Measurements from ENCODE around the gene COQ7. TPM values are rescaled to one million over a fixed set of nuclear protein-coding genes. Genes with fewer than 3 reads are reported as not detected.

COQ7 gene
- total RNA-seq, 1 experiment from 2014 or later, result 39.6 TPM

- DNase-seq (ENCODE audit: low read depth, low spot score), result no peak
- ChIA-PET POLR2A (no interaction called here), CTCF (interaction anchor here (2.0 kb wide), 1 partner anchor 22 kb away, joined by 4 read pairs; no protein-coding TSS in a partner anchor)
- no TSS peak for BruUV-seq (replicated peaks)
- no peak for ATAC-seq
- Histone ChIP-seq H3K36me3 (ENCODE audit: control insufficient read depth, insufficient read depth, low read length) (no peaks in the 10 kb centered on the region; the same call in none of the 2 replicates), H3K27me3 (ENCODE audit: control insufficient read depth, insufficient read depth, low read length) (no peaks in the 10 kb centered on the region), H3K9me3 (ENCODE audit: control insufficient read depth, insufficient read depth, low read depth, low read length) (no peaks in the 10 kb centered on the region), H3K4me3 (ENCODE audit: low read depth in 2 of 2, low read length in 2 of 2) (peak overlapping the region; percentile 4 to 15; a peak in 3 of 4 replicates), H3K4me1 (ENCODE audit: control insufficient read depth, insufficient read depth, low read length) (peaks cover 50% of the 10 kb centered on the region), H3K27ac (ENCODE audit: low read length) (peak overlapping the region; percentile 86; the same call in 1 of the 2 replicates)
- in situ Hi-C loops (cut with HindIII; ENCODE audit: low pct_unique_long_range_greater_than_20kb, low sequenced_read_pairs), result no loop called here
- TF ChIP-seq SIN3A (IDR thresholded peaks at IDR 0.05; ENCODE audit: borderline replicate concordance, insufficient read depth, low read depth, low read length) (no peak), POLR2AphosphoS5 (IDR thresholded peaks at IDR 0.05; ENCODE audit: low read depth, low read length) (no peak; the same call in 1 of the 2 replicates), CTCF (IDR thresholded peaks at IDR 0.05) (no peak), TCF7L2 (IDR thresholded peaks at IDR 0.05; ENCODE audit: low read depth, low read length) (no peak)
- TF ChIP-seq, protein P1, sequence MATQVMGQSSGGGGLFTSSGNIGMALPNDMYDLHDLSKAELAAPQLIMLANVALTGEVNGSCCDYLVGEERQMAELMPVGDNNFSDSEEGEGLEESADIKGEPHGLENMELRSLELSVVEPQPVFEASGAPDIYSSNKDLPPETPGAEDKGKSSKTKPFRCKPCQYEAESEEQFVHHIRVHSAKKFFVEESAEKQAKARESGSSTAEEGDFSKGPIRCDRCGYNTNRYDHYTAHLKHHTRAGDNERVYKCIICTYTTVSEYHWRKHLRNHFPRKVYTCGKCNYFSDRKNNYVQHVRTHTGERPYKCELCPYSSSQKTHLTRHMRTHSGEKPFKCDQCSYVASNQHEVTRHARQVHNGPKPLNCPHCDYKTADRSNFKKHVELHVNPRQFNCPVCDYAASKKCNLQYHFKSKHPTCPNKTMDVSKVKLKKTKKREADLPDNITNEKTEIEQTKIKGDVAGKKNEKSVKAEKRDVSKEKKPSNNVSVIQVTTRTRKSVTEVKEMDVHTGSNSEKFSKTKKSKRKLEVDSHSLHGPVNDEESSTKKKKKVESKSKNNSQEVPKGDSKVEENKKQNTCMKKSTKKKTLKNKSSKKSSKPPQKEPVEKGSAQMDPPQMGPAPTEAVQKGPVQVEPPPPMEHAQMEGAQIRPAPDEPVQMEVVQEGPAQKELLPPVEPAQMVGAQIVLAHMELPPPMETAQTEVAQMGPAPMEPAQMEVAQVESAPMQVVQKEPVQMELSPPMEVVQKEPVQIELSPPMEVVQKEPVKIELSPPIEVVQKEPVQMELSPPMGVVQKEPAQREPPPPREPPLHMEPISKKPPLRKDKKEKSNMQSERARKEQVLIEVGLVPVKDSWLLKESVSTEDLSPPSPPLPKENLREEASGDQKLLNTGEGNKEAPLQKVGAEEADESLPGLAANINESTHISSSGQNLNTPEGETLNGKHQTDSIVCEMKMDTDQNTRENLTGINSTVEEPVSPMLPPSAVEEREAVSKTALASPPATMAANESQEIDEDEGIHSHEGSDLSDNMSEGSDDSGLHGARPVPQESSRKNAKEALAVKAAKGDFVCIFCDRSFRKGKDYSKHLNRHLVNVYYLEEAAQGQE (IDR thresholded peaks at IDR 0.05; ENCODE audit: insufficient read depth in 1 of 2, low read depth in 2 of 2, low read length in 1 of 2), result no peak
- intact Hi-C loops (cut with micrococcal nuclease; ENCODE audit: unreplicated experiment), result no loop called here
Measured at GRCh38 chr16:19116711-19117449, 49.5 kb downstream of the COQ7 start.

- BruUV-seq (replicated peaks), result TSS peak; percentile 41
- no peak for DNase-seq (ENCODE audit: low read depth, low spot score)
- ChIA-PET CTCF (interaction anchor here (0.6 to 0.9 kb wide), 3 partner anchors 12 to 158 kb away, joined by 3 to 16 read pairs (median 4); no protein-coding TSS in a partner anchor), POLR2A (no interaction called here)
- in situ Hi-C loops (cut with HindIII; ENCODE audit: low pct_unique_long_range_greater_than_20kb, low sequenced_read_pairs), result no loop called here
- no peak for ATAC-seq
- TF ChIP-seq TCF7L2 (IDR thresholded peaks at IDR 0.05; ENCODE audit: low read depth, low read length), result no peak
- TF ChIP-seq, protein P1 (IDR thresholded peaks at IDR 0.05; ENCODE audit: insufficient read depth in 1 of 2, low read depth in 2 of 2, low read length in 1 of 2), result no peak
- no peak for TF ChIP-seq POLR2AphosphoS5 (IDR thresholded peaks at IDR 0.05; ENCODE audit: low read depth, low read length)
- TF ChIP-seq CTCF (IDR thresholded peaks at IDR 0.05), result no peak
- TF ChIP-seq SIN3A (IDR thresholded peaks at IDR 0.05; ENCODE audit: borderline replicate concordance, insufficient read depth, low read depth, low read length), result no peak
- Histone ChIP-seq H3K27ac (ENCODE audit: low read length) (peak overlapping the region; percentile 78), H3K27me3 (ENCODE audit: control insufficient read depth, insufficient read depth, low read length) (no peaks in the 10 kb centered on the region), H3K36me3 (ENCODE audit: control insufficient read depth, insufficient read depth, low read length) (no peaks in the 10 kb centered on the region; the same call in none of the 2 replicates), H3K4me3 (ENCODE audit: low read depth in 2 of 2, low read length in 2 of 2) (peak overlapping the region; percentile 15 to 21), H3K4me1 (ENCODE audit: control insufficient read depth, insufficient read depth, low read length) (peaks cover 43% of the 10 kb centered on the region), H3K9me3 (ENCODE audit: control insufficient read depth, insufficient read depth, low read depth, low read length) (no peaks in the 10 kb centered on the region)
- intact Hi-C loops (cut with micrococcal nuclease; ENCODE audit: unreplicated experiment), result no loop called here
Measured at GRCh38 chr16:19118938-19119431, 51.6 kb downstream of the COQ7 start.
